ENCODE data around the gene NSF.

NSF gene

DNA sequence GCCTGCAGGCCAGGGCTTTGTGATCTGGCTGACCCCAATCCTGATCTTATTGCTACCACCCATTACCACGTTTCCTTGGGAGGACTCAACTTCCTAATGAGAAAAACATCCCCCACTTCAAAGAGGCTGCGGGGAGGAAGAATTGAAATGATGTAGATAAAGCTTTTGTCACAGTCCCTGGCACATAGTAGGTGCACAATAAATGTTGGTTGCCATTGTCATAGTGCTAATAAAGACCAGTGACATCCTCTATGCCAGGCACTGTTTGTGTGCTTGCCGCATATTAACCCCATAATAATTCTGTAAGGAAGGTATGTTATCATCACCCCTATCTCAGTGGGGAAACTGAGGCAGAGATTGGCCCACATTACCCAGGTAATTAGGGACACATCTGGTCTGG lies 205.6 kb downstream of the NSF start:
- no peaks in the 10 kb centered on the region for H3K27me3 ChIP-seq (ENCODE audit: control insufficient read depth, insufficient read depth, low read length)
- DNase-seq (ENCODE audit: low read depth, low spot score), result no peak
- H3K9me3 ChIP-seq (ENCODE audit: control insufficient read depth, insufficient read depth, low read length), result no peaks in the 10 kb centered on the region
- H3K4me3 ChIP-seq (ENCODE audit: low read length), result no peak overlapping the region
- no CpG with 5 or more reads among the region's 3 CpGs for WGBS (ENCODE audit: insufficient coverage, insufficient read length)
- H3K4me1 ChIP-seq (ENCODE audit: control insufficient read depth, insufficient read depth, low read length), result no peaks in the 10 kb centered on the region
- H3K36me3 ChIP-seq (ENCODE audit: control insufficient read depth, insufficient read depth, low read length), result no peaks in the 10 kb centered on the region
- H3K27ac ChIP-seq (ENCODE audit: low read length), result no peak overlapping the region

DNA sequence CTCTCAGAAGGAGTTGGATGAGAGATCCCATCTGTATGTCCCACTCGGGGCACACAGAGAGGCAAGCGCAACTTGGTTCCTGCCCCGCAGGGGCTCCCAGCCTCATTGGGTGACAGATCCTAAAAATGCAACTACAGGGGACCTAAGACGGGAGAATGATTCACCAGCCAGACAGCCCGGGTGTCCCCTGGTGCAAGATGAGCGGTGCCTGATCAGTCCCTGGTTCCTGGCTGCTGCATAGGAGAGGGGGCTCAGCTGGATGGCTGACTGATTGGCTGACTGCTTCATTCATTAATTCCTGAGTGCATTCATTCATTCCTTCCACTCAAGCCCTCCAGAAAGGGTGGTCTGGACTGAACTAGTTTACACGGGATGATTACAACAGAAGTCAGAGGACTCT lies 206.1 kb downstream of the NSF start:
- WGBS (ENCODE audit: insufficient coverage, insufficient read length), result no CpG with 5 or more reads among the region's 7 CpGs

DNA sequence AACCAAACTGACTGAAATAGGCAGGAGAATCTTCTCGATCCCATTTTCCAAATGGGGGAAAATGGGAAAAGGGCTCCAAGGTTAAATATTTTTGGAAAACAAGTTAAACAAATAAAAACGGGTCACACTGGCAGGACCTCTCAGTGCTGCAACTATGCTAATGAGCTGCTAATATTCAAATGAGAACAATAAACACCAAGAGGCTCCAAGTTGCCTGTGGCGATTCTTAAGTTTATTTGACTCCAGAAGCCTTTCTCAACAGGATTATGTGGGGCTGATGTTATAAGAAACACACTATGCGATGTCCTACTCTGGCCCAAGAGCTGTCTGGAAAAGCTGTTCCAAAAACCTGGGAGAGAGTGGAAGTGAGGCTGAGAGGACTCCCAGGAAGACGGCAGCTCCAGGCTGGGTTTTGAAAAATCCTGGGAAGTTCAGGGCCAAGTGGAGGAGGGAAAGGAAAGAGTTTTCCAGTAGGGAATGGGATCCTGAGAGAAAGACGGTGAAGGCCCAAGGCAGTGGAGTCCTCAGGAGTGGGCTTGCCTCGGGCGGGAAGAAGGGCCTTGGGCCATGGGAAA lies 206.6 kb downstream of the NSF start:
- no CpG with 5 or more reads among the region's 8 CpGs for WGBS (ENCODE audit: insufficient coverage, insufficient read length)
- H3K27ac ChIP-seq (ENCODE audit: low read length), result no peak overlapping the region
- no peaks in the 10 kb centered on the region for H3K9me3 ChIP-seq (ENCODE audit: control insufficient read depth, insufficient read depth, low read length)
- H3K4me1 ChIP-seq (ENCODE audit: control insufficient read depth, insufficient read depth, low read length), result no peaks in the 10 kb centered on the region
- H3K4me3 ChIP-seq (ENCODE audit: low read length), result no peak overlapping the region
- no peak for DNase-seq (ENCODE audit: low read depth, low spot score)
- H3K36me3 ChIP-seq (ENCODE audit: control insufficient read depth, insufficient read depth, low read length), result no peaks in the 10 kb centered on the region
- no peaks in the 10 kb centered on the region for H3K27me3 ChIP-seq (ENCODE audit: control insufficient read depth, insufficient read depth, low read length)

More for the DNA sequence above, 206.1 kb downstream of the NSF start:
- no peak for DNase-seq (ENCODE audit: low read depth, low spot score)
- H3K27me3 ChIP-seq (ENCODE audit: control insufficient read depth, insufficient read depth, low read length), result no peaks in the 10 kb centered on the region
- no peaks in the 10 kb centered on the region for H3K4me1 ChIP-seq (ENCODE audit: control insufficient read depth, insufficient read depth, low read length)
- no peaks in the 10 kb centered on the region for H3K9me3 ChIP-seq (ENCODE audit: control insufficient read depth, insufficient read depth, low read length)
- no peak overlapping the region for H3K27ac ChIP-seq (ENCODE audit: low read length)
- no peaks in the 10 kb centered on the region for H3K36me3 ChIP-seq (ENCODE audit: control insufficient read depth, insufficient read depth, low read length)
- H3K4me3 ChIP-seq (ENCODE audit: low read length), result no peak overlapping the region

DNA sequence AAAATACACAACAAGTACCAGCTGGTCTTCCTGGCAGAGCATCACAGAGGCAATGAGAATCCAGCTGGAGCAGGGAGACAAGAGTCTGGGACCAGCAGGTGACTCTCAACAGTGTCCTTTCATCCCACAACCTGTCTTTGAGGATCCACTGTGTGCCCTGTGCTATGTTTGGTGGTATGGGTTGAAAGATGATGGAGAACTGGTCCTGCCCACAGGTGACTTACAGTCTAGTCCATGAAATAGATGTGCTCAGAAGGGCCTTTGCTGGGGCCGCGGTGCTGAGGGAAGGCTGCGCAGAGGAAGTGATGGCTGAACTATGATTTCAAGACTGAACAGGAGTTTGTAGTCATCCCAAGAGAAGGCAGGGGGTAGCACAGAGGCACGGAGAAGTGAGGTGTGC lies 210.1 kb downstream of the NSF start:
- WGBS (ENCODE audit: insufficient coverage, insufficient read length), result no CpG with 5 or more reads among the region's 4 CpGs
- no peaks in the 10 kb centered on the region for H3K36me3 ChIP-seq (ENCODE audit: control insufficient read depth, insufficient read depth, low read length)
- no peaks in the 10 kb centered on the region for H3K9me3 ChIP-seq (ENCODE audit: control insufficient read depth, insufficient read depth, low read length)
- H3K27ac ChIP-seq (ENCODE audit: low read length), result no peak overlapping the region
- H3K27me3 ChIP-seq (ENCODE audit: control insufficient read depth, insufficient read depth, low read length), result no peaks in the 10 kb centered on the region
- no peak for DNase-seq (ENCODE audit: low read depth, low spot score)
- no peaks in the 10 kb centered on the region for H3K4me1 ChIP-seq (ENCODE audit: control insufficient read depth, insufficient read depth, low read length)
- no peak overlapping the region for H3K4me3 ChIP-seq (ENCODE audit: low read length)

DNA sequence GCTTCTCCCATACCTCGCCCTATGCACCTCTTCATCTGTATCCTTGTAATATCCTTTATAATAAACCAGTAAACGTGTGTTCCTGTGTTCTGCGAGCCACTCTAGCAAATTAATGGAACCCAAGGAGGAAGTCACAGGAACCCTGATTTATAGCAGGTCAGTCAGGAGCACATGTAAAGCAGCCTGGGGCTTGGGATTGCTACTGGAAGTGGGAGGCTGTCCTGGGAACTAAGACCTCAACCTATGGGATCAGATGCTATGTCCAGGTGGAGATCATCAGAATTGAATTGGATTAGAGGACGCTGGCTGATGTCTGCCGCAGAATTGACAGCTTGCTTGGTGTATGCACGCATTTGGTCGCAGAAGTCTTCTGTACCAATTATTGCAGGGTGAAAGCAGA lies 212.3 kb downstream of the NSF start:
- no peaks in the 10 kb centered on the region for H3K36me3 ChIP-seq (ENCODE audit: control insufficient read depth, insufficient read depth, low read length)
- no peaks in the 10 kb centered on the region for H3K9me3 ChIP-seq (ENCODE audit: control insufficient read depth, insufficient read depth, low read length)
- no peak for DNase-seq (ENCODE audit: low read depth, low spot score)
- WGBS (ENCODE audit: insufficient coverage, insufficient read length), result no CpG with 5 or more reads among the region's 7 CpGs
- no peaks in the 10 kb centered on the region for H3K4me1 ChIP-seq (ENCODE audit: control insufficient read depth, insufficient read depth, low read length)
- H3K4me3 ChIP-seq (ENCODE audit: low read length), result no peak overlapping the region
- no peaks in the 10 kb centered on the region for H3K27me3 ChIP-seq (ENCODE audit: control insufficient read depth, insufficient read depth, low read length)
- H3K27ac ChIP-seq (ENCODE audit: low read length), result no peak overlapping the region

DNA sequence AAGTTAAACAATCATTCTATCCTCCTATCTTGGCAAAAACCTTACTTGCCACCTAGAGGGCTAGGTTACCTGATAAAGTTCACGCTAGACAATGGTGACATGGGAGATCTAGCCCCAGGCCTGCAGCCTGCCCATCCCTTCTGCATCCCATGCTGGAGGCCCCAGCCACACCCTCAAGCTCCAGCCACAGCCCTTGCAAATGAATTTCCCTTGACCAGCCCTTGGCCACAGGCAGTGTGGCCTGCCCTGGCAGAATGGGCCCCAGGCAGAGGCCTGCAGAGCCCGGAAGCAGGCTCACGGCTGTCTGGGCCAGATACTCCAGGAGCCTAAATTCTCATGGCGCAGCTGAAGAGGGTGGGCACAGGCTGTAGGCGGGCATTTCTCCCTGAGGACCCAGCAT lies 213.1 kb downstream of the NSF start:
- H3K4me3 ChIP-seq (ENCODE audit: low read length), result no peak overlapping the region

DNA sequence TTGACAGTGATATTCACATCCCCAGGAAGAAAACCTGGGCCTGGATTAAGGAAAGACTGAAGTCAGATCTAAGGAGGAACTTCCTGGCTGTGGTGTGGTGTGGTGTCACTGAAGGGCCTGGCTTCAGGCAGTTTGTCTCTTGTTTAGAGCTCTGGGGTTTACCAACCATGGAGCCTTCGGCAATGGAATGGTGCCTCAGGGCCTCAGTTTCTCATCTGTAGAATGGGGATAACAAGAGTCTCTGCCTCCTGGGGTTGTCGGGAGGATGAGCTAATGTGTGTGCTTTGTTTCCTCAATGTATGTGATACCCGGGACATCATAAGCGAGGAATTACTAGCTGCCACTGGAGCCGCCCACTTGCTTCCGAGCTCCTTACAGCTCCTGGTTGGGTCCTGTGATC lies 215.3 kb downstream of the NSF start:
- no CpG with 5 or more reads among the region's 6 CpGs for WGBS (ENCODE audit: insufficient coverage, insufficient read length)

More for the DNA sequence above, 213.1 kb downstream of the NSF start:
- no peaks in the 10 kb centered on the region for H3K9me3 ChIP-seq (ENCODE audit: control insufficient read depth, insufficient read depth, low read length)
- no peak overlapping the region for H3K27ac ChIP-seq (ENCODE audit: low read length)
- H3K27me3 ChIP-seq (ENCODE audit: control insufficient read depth, insufficient read depth, low read length), result no peaks in the 10 kb centered on the region
- no peak for DNase-seq (ENCODE audit: low read depth, low spot score)
- whole genome bisulfite sequencing (ENCODE audit: insufficient coverage, insufficient read length), result no CpG with 5 or more reads among the region's 5 CpGs
- no peaks in the 10 kb centered on the region for H3K36me3 ChIP-seq (ENCODE audit: control insufficient read depth, insufficient read depth, low read length)
- H3K4me1 ChIP-seq (ENCODE audit: control insufficient read depth, insufficient read depth, low read length), result no peaks in the 10 kb centered on the region

More for the DNA sequence above, 215.3 kb downstream of the NSF start:
- Histone ChIP-seq H3K9me3 (ENCODE audit: control insufficient read depth, insufficient read depth, low read length) (no peaks in the 10 kb centered on the region), H3K27ac (ENCODE audit: low read length) (no peak overlapping the region), H3K36me3 (ENCODE audit: control insufficient read depth, insufficient read depth, low read length) (no peaks in the 10 kb centered on the region), H3K4me1 (ENCODE audit: control insufficient read depth, insufficient read depth, low read length) (peaks cover 3% of the 10 kb centered on the region), H3K27me3 (ENCODE audit: control insufficient read depth, insufficient read depth, low read length) (no peaks in the 10 kb centered on the region), H3K4me3 (ENCODE audit: low read length) (no peak overlapping the region)
- no peak for DNase-seq (ENCODE audit: low read depth, low spot score)

Data from iPS DF 6.9 (cell line).